Measurements from ENCODE around the gene BAZ2B. TPM values are rescaled to one million over a fixed set of nuclear protein-coding genes. Genes with fewer than 3 reads are reported as not detected.

Gene BAZ2B
- total RNA-seq, 1 experiment from 2014 or later = 54.9 TPM

GRCh38 chr2:159637240-159637639 is 20.9 kb upstream of the BAZ2B start:
- H3K79me2 ChIP-seq (ENCODE audit: insufficient read depth, low read length) = no peaks in the 10 kb centered on the region
- H2BK120ac ChIP-seq (ENCODE audit: low read depth, low read length, poor library complexity, severe bottlenecking) = no peak overlapping the region
- no peak overlapping the region for H3T11ph ChIP-seq (ENCODE audit: low read length)
- no peaks in the 10 kb centered on the region for H3K27me3 ChIP-seq (ENCODE audit: insufficient read depth, low read length)
- no peak overlapping the region for H2BK20ac ChIP-seq (ENCODE audit: low read depth, low read length, poor library complexity, severe bottlenecking)
- H2AK5ac ChIP-seq (ENCODE audit: insufficient read length, low read length) = no peak overlapping the region
- H3K56ac ChIP-seq (ENCODE audit: insufficient read length, low read depth, low read length) = no peak overlapping the region
- no peak overlapping the region for H4K91ac ChIP-seq (ENCODE audit: insufficient read length, low read depth, low read length)
- no peak overlapping the region for H3K27ac ChIP-seq (ENCODE audit: insufficient read length, low read depth, low read length)
- H3K4me1 Mint-ChIP-seq = peaks cover 17 to 26% of the 10 kb centered on the region in 2 experiments
- H3K9me3 ChIP-seq (ENCODE audit: control insufficient read depth, low read depth, low read length) = no peaks in the 10 kb centered on the region
- no peak for DNase-seq
- no peak overlapping the region for H3K9ac ChIP-seq (ENCODE audit: extremely low read depth, insufficient read length, low read length)
- H3K4me3 Mint-ChIP-seq = no peak overlapping the region
- peaks cover 0 to 5% of the 10 kb centered on the region in 2 experiments; a peak in 1 of 5 replicates for H3K9me3 Mint-ChIP-seq
- H3K4ac ChIP-seq (ENCODE audit: low read depth, low read length) = no peak overlapping the region
- no peaks in the 10 kb centered on the region for H3K79me1 ChIP-seq (ENCODE audit: insufficient read depth, low read depth, low read length, poor library complexity, severe bottlenecking)
- H3K27me3 Mint-ChIP-seq (ENCODE audit: low read depth) = no peaks in the 10 kb centered on the region
- H2BK15ac ChIP-seq (ENCODE audit: low read depth, low read length) = no peak overlapping the region
- H4K20me1 ChIP-seq (ENCODE audit: control insufficient read depth, insufficient read depth, insufficient read length) = no peaks in the 10 kb centered on the region
- H3K14ac ChIP-seq (ENCODE audit: insufficient read depth, low read length) = no peak overlapping the region
- H2BK12ac ChIP-seq (ENCODE audit: insufficient read length, low read depth, low read length) = no peak overlapping the region
- H3K36me3 Mint-ChIP-seq (ENCODE audit: insufficient read depth in 1 of 3, low read depth in 3 of 3) = peaks cover 0 to 11% (median 0%) of the 10 kb centered on the region in 3 experiments; a peak in 2 of 7 replicates
- 0 out of 3 replicates have a peak, but pooled peaks have one; percentile 14 for TF ChIP-seq CTCF (conservative IDR thresholded peaks at IDR 0.05)
- H3K23me2 ChIP-seq (ENCODE audit: insufficient read length, low read depth, low read length, poor library complexity, severe bottlenecking) = no peaks in the 10 kb centered on the region
- no peak overlapping the region for H3K27ac Mint-ChIP-seq
- no peak overlapping the region for H2AFZ ChIP-seq (ENCODE audit: low read length)
- no peak overlapping the region for H3K18ac ChIP-seq (ENCODE audit: insufficient read length, low read depth, low read length)
- H3K4me1 ChIP-seq (ENCODE audit: insufficient read depth, low read length) = no peaks in the 10 kb centered on the region
- no peak overlapping the region for H3K23ac ChIP-seq (ENCODE audit: insufficient read length, low read depth, low read length)
- no CpG with 5 or more reads among the region's 3 CpGs for WGBS (ENCODE audit: extremely low coverage, insufficient read length, low lambda C conversion rate)
- H4K5ac ChIP-seq (ENCODE audit: insufficient read length, low read depth, low read length) = no peak overlapping the region
- no peak overlapping the region for H4K8ac ChIP-seq (replicated peaks; ENCODE audit: insufficient read length, low read depth, low read length)
- no peak overlapping the region for H3K4me2 ChIP-seq (ENCODE audit: insufficient read depth, insufficient read length, low read length)
- H2BK5ac ChIP-seq (ENCODE audit: insufficient read length, low read length) = no peak overlapping the region

All from H9 (cell line).